ENCODE results near the gene TLE5. TPM values are rescaled to one million over a fixed set of nuclear protein-coding genes. Genes with fewer than 3 reads are reported as not detected.

The TLE5 gene
- total RNA-seq, 1 experiment from 2014 or later, result 170 TPM

DNA sequence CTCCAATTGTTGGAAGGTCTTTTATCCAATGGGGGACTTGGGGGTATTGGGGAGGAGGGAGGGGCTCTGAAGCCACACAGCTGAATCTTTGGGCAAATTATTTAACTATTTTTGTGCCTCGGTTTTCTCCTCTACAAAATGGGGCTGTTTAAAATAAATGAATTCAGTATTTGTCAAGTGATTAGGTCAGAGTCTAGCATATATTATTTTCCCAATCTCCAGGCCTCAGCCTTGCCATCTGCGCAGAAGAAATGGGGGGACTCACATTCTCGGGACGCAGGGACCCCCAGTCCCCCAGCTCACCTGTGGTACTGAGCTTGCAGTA is 1.5 kb downstream of the TLE5 start:
- CTCF ChIA-PET, result no interaction called here
- no peak for DNase-seq
- peaks cover 34% of the 10 kb centered on the region for H3K36me3 Mint-ChIP-seq (ENCODE audit: insufficient read depth, unreplicated experiment)
- H3K9me3 Mint-ChIP-seq (ENCODE audit: low read depth, unreplicated experiment), result no peaks in the 10 kb centered on the region
- BruUV-seq (replicated peaks), result no TSS peak
- intact Hi-C loops (cut with micrococcal nuclease; ENCODE audit: unreplicated experiment), result no loop called here
- no peak overlapping the region for H3K27ac Mint-ChIP-seq (ENCODE audit: unreplicated experiment)
- H3K27me3 Mint-ChIP-seq (ENCODE audit: unreplicated experiment), result no peaks in the 10 kb centered on the region
- H3K4me3 Mint-ChIP-seq (ENCODE audit: low read depth, unreplicated experiment), result peak overlapping the region; percentile 32
- TF ChIP-seq, protein P1, sequence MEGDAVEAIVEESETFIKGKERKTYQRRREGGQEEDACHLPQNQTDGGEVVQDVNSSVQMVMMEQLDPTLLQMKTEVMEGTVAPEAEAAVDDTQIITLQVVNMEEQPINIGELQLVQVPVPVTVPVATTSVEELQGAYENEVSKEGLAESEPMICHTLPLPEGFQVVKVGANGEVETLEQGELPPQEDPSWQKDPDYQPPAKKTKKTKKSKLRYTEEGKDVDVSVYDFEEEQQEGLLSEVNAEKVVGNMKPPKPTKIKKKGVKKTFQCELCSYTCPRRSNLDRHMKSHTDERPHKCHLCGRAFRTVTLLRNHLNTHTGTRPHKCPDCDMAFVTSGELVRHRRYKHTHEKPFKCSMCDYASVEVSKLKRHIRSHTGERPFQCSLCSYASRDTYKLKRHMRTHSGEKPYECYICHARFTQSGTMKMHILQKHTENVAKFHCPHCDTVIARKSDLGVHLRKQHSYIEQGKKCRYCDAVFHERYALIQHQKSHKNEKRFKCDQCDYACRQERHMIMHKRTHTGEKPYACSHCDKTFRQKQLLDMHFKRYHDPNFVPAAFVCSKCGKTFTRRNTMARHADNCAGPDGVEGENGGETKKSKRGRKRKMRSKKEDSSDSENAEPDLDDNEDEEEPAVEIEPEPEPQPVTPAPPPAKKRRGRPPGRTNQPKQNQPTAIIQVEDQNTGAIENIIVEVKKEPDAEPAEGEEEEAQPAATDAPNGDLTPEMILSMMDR (IDR thresholded peaks at IDR 0.05; ENCODE audit: unreplicated experiment), result no peak
- no peaks in the 10 kb centered on the region for H3K4me1 Mint-ChIP-seq (ENCODE audit: low read depth, unreplicated experiment)

DNA sequence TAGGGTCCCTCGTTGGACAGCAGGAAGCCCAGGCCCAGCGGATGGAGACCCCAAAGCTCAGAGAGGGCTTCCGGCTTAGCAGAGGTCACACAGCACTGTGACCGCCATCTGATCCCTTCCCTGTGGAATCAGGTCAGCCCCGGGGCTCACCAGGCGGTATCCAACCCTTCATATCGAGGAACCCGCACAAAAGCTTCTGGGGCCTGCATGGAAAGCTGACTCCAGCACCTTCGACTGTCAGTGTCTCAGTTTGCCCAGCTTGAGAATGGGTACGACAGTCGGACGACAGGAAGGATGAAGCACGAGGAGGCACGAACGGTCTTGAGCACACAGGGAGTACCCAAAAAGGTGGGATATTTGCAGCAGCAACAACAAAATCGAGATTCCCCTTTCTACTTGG is 2.6 kb downstream of the TLE5 start:
- Mint-ChIP-seq H3K4me1 (ENCODE audit: low read depth, unreplicated experiment) (peaks cover 8% of the 10 kb centered on the region), H3K4me3 (ENCODE audit: low read depth, unreplicated experiment) (no peak overlapping the region), H3K27ac (ENCODE audit: unreplicated experiment) (no peak overlapping the region), H3K27me3 (ENCODE audit: unreplicated experiment) (no peaks in the 10 kb centered on the region), H3K9me3 (ENCODE audit: low read depth, unreplicated experiment) (no peaks in the 10 kb centered on the region), H3K36me3 (ENCODE audit: insufficient read depth, unreplicated experiment) (peaks cover 45% of the 10 kb centered on the region)
- TSS peak; percentile 56 for BruUV-seq (replicated peaks)
- intact Hi-C loops (cut with micrococcal nuclease; ENCODE audit: unreplicated experiment), result no loop called here
- no peak for DNase-seq
- CTCF ChIA-PET, result no interaction called here
- TF ChIP-seq, protein P1 (IDR thresholded peaks at IDR 0.05; ENCODE audit: unreplicated experiment), result no peak

DNA sequence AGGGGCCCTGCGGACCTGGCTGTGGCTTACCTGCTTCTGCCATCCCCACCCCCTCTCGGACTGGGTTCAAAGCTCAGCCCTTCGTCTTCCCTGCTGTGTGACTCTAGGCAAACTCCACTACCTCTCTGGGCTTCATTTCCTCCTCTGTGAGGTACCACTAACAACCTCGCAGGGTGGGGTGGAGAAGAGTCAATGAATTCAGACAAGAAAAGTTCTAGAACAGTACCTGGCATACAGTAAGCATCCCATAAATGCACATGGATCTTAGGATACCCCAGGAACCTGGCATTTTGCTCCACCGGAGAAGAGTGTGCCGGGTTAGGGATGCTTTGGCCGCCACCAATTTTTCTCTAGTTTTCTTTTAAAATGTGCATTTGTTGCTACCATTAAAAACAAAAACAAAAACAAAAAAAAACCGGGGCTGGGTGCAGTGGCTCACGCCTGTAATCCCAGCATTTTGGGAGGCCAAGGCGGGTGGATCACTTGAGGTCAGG is 3.4 kb downstream of the TLE5 start:
- BruUV-seq (replicated peaks), result no TSS peak
- H3K27ac Mint-ChIP-seq (ENCODE audit: unreplicated experiment), result no peak overlapping the region
- no peaks in the 10 kb centered on the region for H3K27me3 Mint-ChIP-seq (ENCODE audit: unreplicated experiment)
- CTCF ChIA-PET, result no interaction called here
- TF ChIP-seq, protein P1 (IDR thresholded peaks at IDR 0.05; ENCODE audit: unreplicated experiment), result no peak
- intact Hi-C loops (cut with micrococcal nuclease; ENCODE audit: unreplicated experiment), result no loop called here
- H3K4me1 Mint-ChIP-seq (ENCODE audit: low read depth, unreplicated experiment), result peaks cover 9% of the 10 kb centered on the region
- H3K9me3 Mint-ChIP-seq (ENCODE audit: low read depth, unreplicated experiment), result no peaks in the 10 kb centered on the region
- no peak for DNase-seq
- peaks cover 45% of the 10 kb centered on the region for H3K36me3 Mint-ChIP-seq (ENCODE audit: insufficient read depth, unreplicated experiment)
- no peak overlapping the region for H3K4me3 Mint-ChIP-seq (ENCODE audit: low read depth, unreplicated experiment)

DNA sequence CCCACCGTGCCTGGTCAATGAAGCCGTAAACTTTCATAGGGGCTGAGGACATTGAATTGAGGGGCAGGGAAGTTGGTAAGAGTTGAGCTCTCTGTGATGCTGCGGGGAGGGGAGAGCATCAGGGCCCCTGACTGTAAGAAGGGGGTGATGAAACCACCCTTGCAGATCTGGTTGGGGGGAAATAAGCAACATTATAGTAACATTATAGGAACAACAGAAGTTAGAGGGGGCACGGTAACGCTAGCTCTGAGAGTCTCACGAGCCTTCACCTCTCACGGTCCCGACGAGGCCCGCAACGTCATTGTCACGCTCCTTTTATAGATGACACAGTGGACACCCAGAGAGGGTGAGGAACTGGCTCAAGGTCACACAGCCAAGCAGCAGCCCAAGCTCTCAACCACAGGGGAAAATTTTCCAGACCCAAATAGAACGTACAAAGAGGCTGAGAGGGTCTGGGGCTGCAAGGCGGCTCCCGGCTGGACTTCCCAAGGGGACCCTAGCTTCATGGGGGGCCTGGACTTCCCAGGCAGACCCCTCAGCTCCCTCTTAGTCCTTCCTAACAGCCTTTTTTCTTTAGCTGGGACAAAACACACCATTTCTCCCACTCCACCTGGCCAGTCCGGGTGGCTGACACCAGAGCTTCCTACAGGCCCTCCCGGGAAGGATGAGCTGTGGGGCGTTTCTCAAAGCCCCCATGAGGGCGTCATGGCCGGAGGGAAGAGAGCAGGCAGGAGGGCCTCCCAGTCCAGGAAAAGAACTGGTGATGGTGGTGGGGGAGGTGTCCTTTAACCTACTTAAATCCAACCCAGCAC is 4.1 kb downstream of the TLE5 start:
- Mint-ChIP-seq H3K4me3 (ENCODE audit: low read depth, unreplicated experiment) (no peak overlapping the region), H3K4me1 (ENCODE audit: low read depth, unreplicated experiment) (peaks cover 9% of the 10 kb centered on the region), H3K36me3 (ENCODE audit: insufficient read depth, unreplicated experiment) (peaks cover 45% of the 10 kb centered on the region), H3K27me3 (ENCODE audit: unreplicated experiment) (no peaks in the 10 kb centered on the region), H3K27ac (ENCODE audit: unreplicated experiment) (no peak overlapping the region), H3K9me3 (ENCODE audit: low read depth, unreplicated experiment) (no peaks in the 10 kb centered on the region)
- intact Hi-C loops (cut with micrococcal nuclease; ENCODE audit: unreplicated experiment), result no loop called here
- CTCF ChIA-PET, result interaction anchor here (0.6 kb wide), 1 partner anchor 9 kb away, joined by 5 read pairs; no protein-coding TSS in a partner anchor
- TF ChIP-seq, protein P1 (IDR thresholded peaks at IDR 0.05; ENCODE audit: unreplicated experiment), result no peak
- no peak for DNase-seq
- BruUV-seq (replicated peaks), result no TSS peak
